Left ventricle myocardium inferior (tissue), 1 donor: ENCODE data around the gene C1QTNF5. TPM values are rescaled to one million over a fixed set of nuclear protein-coding genes. Genes with fewer than 3 reads are reported as not detected.

ENCODE experiments used
- DNase-seq: peaks from one replicate; pipeline ENCODE4 v3.0.0-alpha.2; 2020
- H3K27ac ChIP-seq: fragments of 200-600 bp; replicated peaks from 2 replicates; pipeline ENCODE4 v1.8.0; 2021
- H3K27me3 ChIP-seq: fragments of 200-600 bp; 2 replicates; pipeline ENCODE4 v1.8.0; 2021; ENCODE audit warnings: low read depth
- H3K36me3 ChIP-seq: fragments of 200-600 bp; 2 replicates; pipeline ENCODE4 v1.8.0; 2021
- H3K4me1 ChIP-seq: fragments of 200-600 bp; 2 replicates; pipeline ENCODE4 v1.8.0; 2021
- H3K4me3 ChIP-seq: fragments of 200-600 bp; 2 replicates; pipeline ENCODE4 v1.8.0; 2021; ENCODE audit warnings: mild to moderate bottlenecking, moderate library complexity
- H3K9me3 ChIP-seq: fragments of 200-600 bp; replicated peaks from 2 replicates; pipeline ENCODE4 v1.8.0; 2021
- CTCF ChIP-seq: fragments of 200-600 bp; IDR thresholded peaks from 2 replicates; pipeline ENCODE4 v1.8.0; 2021; ENCODE audit warnings: antibody characterized with exemption, mild to moderate bottlenecking, borderline replicate concordance
- intact Hi-C: fragments of 100-400 bp; cut with micrococcal nuclease; formaldehyde crosslinking; loops from one replicate; pipeline ENCODE4 v1.11.0; 2022
- total RNA-seq: library from RNA; stranded (reverse); fragmentation: NEBNext Ultra II Directional; extraction: Animal tissue kit (Norgen Biotek cat#: 25700); gene quantifications from one replicate; pipeline ENCODE4 v1.2.1, GENCODE V29; 2021
- donor health status: DM: no; HTN: yes; CAD: no; lungs with severe emphysema.

C1QTNF5 gene
- total RNA-seq, 1 donor from 2014 or later, result 14.4 TPM

GRCh38 chr11:119373921-119374631, 33.4 kb upstream of the C1QTNF5 start:
- DNase-seq, result peak; percentile 66
- no peaks in the 10 kb centered on the region for H3K36me3 ChIP-seq
- peak; percentile 90 for TF ChIP-seq CTCF
- no peaks in the 10 kb centered on the region for H3K27me3 ChIP-seq
- H3K27ac ChIP-seq, result peak overlapping the region; percentile 95
- intact Hi-C loops, result no loop called here
- no peaks in the 10 kb centered on the region for H3K9me3 ChIP-seq
- H3K4me1 ChIP-seq, result peaks cover 84% of the 10 kb centered on the region
- peak overlapping the region; percentile 71 for H3K4me3 ChIP-seq

GRCh38 chr11:119373059-119373920, 32.6 kb upstream of the C1QTNF5 start:
- Histone ChIP-seq H3K27ac (peak overlapping the region; percentile 95), H3K4me3 (peak overlapping the region; percentile 29), H3K4me1 (peaks cover 92% of the 10 kb centered on the region), H3K9me3 (no peaks in the 10 kb centered on the region), H3K27me3 (no peaks in the 10 kb centered on the region), H3K36me3 (no peaks in the 10 kb centered on the region)
- no peak for TF ChIP-seq CTCF
- DNase-seq, result no peak
- intact Hi-C loops, result no loop called here

GRCh38 chr11:119372260-119373058, 31.8 kb upstream of the C1QTNF5 start:
- DNase-seq, result no peak
- TF ChIP-seq CTCF, result no peak
- Histone ChIP-seq H3K27ac (peak overlapping the region; percentile 95), H3K4me3 (peak overlapping the region; percentile 29), H3K4me1 (peaks cover 97% of the 10 kb centered on the region), H3K36me3 (no peaks in the 10 kb centered on the region), H3K27me3 (no peaks in the 10 kb centered on the region), H3K9me3 (no peaks in the 10 kb centered on the region)
- intact Hi-C loops, result no loop called here

GRCh38 chr11:119371778-119372182, 31.1 kb upstream of the C1QTNF5 start:
- no peaks in the 10 kb centered on the region for H3K9me3 ChIP-seq
- DNase-seq, result no peak
- intact Hi-C loops, result no loop called here
- TF ChIP-seq CTCF, result peak; percentile 37
- no peaks in the 10 kb centered on the region for H3K27me3 ChIP-seq
- H3K36me3 ChIP-seq, result no peaks in the 10 kb centered on the region
- H3K4me3 ChIP-seq, result peak overlapping the region; percentile 40
- peaks cover 99% of the 10 kb centered on the region for H3K4me1 ChIP-seq
- peak overlapping the region; percentile 95 for H3K27ac ChIP-seq

- Histone ChIP-seq H3K4me3 (peak overlapping the region; percentile 40), H3K4me1 (peaks cover 100% of the 10 kb centered on the region), H3K27me3 (no peaks in the 10 kb centered on the region), H3K9me3 (no peaks in the 10 kb centered on the region), H3K36me3 (no peaks in the 10 kb centered on the region), H3K27ac (peak overlapping the region; percentile 95)
- TF ChIP-seq CTCF, result no peak
- intact Hi-C loops, result no loop called here
- no peak for DNase-seq
Observed at GRCh38 chr11:119371067-119371601, 30.5 kb upstream of the C1QTNF5 start.
